Subcutaneous adipose tissue (tissue), 4 donors: ENCODE results near the gene CELF4. TPM values are rescaled to one million over a fixed set of nuclear protein-coding genes. Genes with fewer than 3 reads are reported as not detected.

Source experiments
- CTCF ChIP-seq: fragments of 450-650 bp; IDR thresholded peaks from one replicate; pipeline ENCODE4 v1.5.1; 2016; ENCODE audit warnings: low read depth, mild to moderate bottlenecking, control low read depth, antibody characterized with exemption, moderate library complexity
- total RNA-seq, 4 donors: library from RNA; depleted of rRNA; stranded (reverse); fragments of >200 nt; gene quantifications; one replicate each; pipeline ENCODE4 v1.1.0, GENCODE V29; 2016

The CELF4 gene
- total RNA-seq, 4 donors from 2014 or later: not detected

- TF ChIP-seq CTCF: no peak
These were observed 315.5 kb downstream of the CELF4 start for GRCh38 chr18:37249895-37250618.

- TF ChIP-seq CTCF: no peak
These were observed 316.3 kb downstream of the CELF4 start for GRCh38 chr18:37249171-37249886.

GRCh38 chr18:37248281-37248680 is 317.3 kb downstream of the CELF4 start:
- TF ChIP-seq CTCF: no peak

- TF ChIP-seq CTCF: no peak
These were observed 318.0 kb downstream of the CELF4 start for GRCh38 chr18:37247497-37248161.

- TF ChIP-seq CTCF: no peak
These were observed 318.7 kb downstream of the CELF4 start for GRCh38 chr18:37246779-37247340.

- no peak for TF ChIP-seq CTCF
These were observed 321.0 kb downstream of the CELF4 start for GRCh38 chr18:37244618-37245017.

- no peak for TF ChIP-seq CTCF
These were observed 321.9 kb downstream of the CELF4 start for GRCh38 chr18:37243741-37244140.
